Fibroblast of skin of back (primary cell): Measurements from ENCODE around the gene GAP43.

ENCODE experiments used
- DNase-seq: peaks from one replicate; pipeline ENCODE4 v3.0.0-alpha.2; 2013

The GAP43 gene

DNA sequence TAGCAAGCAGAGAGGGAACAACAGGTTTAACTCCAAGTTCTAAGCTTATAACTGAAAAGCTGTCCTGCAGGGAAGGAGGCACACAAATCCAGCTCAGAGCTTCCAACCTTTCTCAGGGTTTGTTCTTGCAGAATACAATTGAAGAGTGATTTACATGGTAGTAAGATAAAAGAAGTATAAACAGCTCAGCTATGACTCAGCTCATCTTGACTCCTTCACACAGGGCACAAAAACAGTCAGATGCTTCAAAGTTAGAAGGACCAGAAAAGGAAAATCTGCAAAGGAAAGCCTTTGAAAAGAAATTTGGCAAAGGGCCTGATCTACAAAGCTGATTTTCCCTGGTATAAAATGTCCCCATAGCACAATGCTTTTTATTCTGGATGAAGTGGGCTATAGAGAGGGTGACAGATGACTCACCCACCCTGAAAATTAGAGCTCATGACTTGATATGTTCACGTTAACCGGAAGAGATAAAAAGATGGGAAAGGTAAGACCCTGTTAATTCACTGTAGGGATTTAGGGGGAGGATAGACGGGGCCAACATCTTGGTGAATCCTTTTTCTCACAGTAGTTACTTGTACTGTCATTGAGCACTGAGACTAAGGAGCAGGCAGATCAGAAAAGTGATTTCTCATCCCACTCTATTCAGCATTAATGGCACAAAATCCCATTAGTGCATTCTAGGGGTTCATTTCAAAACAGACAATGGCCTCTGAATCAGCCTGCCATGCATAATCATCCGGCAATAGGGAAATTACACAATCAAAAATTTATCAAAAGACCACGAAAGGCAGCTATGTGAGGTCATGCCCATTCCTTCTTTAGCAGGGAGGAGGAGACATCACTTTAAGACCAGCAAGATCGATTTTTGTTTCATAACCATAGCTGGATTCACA is 143.5 kb downstream of the GAP43 start:
- peak; percentile 46 for DNase-seq

DNA sequence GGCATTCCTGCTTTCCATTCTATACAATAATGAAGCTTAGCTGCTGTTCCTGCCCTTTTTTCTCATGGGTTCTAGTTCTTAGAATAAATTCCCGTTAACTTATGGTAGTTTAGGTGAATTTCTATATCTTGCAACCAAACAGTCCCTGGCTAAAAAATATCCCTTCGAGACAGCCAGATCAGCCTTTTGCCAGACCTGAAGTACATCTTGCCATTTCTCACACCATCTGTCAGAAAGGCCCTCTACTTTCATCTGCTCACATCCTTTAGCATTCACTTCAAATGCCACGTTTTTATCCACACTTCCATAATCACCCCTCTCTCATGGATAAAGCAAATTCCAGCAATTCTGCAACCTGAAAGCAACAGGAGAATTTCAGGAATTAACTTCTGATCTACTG is 145.4 kb downstream of the GAP43 start:
- DNase-seq = no peak
